ENCODE data around the gene C4orf50.

C4orf50 gene

DNA sequence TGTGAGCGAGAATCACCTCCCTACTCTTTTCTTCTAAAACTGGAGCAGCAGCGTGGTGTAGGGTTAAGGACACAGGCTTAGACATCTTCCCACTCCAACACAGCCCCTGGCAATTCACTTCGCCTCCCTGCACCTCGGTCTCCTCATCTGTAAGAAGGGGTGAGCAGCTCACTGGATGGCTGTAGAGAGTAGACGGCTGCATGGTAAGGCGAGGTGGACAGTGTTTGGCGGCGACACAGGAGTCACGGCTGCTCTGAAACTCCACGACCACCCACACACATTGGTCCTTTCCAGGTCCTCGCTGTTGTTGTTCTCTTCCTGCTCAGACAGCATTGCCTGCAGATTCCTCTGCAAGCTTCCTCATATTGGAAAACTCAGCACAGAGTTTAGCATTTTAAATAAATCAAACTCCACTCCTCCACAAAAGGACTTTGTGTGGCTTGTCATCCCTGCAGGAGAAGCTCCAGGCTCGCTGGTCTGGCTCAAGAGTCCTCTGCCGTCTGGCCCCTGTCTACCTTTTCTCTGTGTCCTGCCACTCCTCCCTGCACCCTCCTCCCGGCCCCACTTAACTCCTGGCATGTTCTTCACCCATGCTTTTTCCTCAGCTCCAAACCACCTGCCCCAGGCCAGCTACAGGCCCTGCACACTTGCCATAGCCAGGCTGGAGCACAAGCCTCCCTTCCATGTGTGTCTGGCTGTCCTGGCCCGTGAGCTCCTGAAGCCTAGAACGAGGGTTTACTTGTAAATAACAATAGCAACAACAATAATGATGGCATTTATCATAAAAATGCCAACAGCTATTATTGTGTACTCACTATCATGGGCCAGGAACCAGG, 84.0 kb downstream of the C4orf50 start:
- DNase-seq: no peak

- DNase-seq: no peak
Observed at GRCh38 chr4:5933116-5933515, 85.1 kb downstream of the C4orf50 start.

GRCh38 chr4:5932035-5932568, 86.1 kb downstream of the C4orf50 start:
- DNase-seq: no peak

DNA sequence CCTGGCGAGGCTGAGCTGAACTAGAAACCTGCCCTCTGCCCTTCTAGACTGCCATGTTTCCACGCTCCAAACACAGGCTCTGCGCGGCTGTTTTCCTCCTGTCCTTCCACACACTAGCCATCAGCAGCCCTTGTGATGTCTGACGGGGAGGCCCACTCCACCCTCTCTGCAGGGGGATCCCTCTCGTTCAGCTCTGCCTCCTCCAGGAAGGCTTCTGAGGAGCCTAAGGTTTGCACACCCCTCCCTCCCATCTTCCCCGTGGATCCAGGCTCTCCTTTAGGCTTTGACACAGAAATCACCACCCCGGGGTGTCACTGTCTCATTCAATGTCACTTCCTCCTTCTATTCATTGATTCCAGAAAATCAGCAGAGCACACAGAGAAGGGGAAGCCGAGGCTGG, 86.7 kb downstream of the C4orf50 start:
- no peak for DNase-seq

DNA sequence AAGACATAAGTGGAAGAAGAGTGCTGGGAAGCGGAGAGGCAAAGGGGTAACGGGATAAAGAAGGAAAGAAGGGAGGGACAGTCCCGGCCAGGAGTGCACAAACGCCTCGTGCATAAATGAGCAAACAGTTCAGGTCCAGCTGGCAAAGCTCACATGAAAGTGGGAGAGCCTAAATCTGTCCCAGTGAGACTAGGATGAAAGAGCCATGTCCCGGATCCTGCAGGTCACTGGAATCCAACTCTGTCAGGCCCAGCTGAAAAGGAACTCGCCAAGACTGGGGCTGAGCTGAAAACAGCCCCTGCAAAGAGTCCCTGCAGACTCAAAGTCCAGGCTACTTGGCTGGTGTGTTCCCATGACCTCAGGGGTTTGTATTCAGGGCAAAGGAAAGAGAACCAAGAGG, 87.4 kb downstream of the C4orf50 start:
- no peak for DNase-seq

DNA sequence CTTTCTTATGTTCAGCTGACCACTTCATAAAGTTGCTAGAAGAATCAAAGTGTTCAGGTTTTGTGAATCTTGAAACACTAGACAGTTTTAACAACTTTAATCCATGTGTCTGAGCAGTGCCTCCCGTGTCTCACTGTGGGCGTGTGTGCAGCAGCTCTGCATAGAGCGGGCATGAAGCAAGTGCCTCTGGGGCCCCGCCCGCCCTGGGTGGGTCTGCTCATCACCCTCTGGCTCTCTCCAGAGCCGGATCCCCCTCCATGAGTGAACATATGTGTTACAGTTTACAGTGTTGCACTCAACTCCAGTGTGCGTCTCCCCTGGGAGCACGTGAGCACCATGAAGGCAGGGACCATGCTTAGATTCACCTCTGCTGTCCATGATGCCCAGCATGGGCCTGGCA, 87.8 kb downstream of the C4orf50 start:
- no peak for DNase-seq

GRCh38 chr4:5928844-5929420, 89.3 kb downstream of the C4orf50 start:
- DNase-seq: no peak

GRCh38 chr4:5928274-5928673, 90.0 kb downstream of the C4orf50 start:
- no peak for DNase-seq

DNA sequence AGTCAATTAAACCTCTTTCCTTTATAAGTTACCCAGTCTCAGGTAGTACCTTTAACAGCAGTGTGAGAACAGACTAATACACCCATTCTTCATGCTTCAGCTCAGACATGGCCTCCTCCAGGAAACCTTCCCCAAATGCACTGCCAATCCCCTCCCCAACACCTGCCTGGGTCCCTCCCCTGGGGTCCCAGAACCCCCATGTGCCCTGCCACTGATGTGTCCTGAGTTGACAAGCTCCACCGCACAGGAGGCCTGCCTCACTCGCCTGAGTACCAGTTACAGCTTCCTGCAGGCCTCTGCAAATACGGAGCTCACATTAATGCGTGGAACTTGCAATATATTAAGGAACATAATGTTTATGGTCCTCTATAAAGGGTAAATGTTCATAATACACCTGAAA, 90.5 kb downstream of the C4orf50 start:
- no peak for DNase-seq

GRCh38 chr4:5927116-5927515, 91.1 kb downstream of the C4orf50 start:
- no peak for DNase-seq

DNA sequence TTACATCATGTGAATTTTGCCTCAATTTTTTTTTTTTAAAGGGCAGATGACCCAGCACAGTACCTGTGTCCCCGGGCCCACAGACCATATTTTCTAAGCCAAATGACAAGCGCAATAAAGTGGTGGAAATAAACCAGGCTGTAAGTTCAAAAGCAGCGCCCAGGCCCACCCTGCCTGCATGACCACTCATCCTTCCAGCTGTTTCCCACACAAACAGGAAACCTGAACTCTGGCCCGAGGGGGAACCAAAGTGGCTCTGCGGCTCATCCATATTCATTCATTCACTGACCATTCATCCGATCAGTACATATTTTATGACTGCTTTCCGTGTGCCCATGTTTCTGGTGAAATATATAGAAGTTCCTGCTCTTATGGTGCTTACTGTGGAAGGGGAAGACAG, 91.6 kb downstream of the C4orf50 start:
- DNase-seq: no peak

DNA sequence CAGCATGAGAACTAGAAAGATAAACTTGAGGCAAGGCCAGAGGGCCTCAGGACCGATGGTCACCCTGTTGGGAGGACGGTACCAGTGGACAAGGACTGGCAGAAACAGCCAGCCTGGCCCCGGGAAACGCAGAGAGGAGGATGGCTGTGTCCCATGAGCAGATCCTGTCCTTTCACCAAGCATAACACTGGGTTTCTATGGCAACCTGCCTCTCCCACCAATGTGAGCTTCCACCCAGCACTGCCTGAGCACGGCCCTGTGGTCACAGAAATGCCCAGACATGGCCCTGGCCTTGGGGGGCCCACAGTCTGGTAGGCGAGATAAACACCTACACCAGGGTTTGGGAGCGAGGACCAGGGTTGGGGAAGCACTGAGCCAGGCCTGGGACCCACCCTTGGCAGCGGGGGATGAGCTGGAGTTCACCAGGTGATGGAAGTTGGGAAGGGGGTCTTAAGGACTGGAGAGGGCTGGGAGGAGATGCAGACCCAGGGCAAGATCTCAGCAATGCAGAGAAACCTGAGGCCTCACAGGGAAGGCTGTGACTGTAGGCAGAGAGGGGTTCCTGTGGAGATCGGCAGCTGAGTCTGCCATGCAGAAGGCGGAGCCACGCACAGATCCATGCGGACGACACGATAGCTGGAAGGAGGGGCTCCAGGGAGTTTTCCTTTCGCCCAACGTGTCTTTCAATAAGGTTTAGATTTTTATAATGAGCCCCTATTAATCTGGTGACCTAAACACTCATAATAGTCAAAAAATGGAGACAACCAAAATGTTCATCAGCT, 92.6 kb downstream of the C4orf50 start:
- DNase-seq: no peak

GRCh38 chr4:5924461-5925125, 93.6 kb downstream of the C4orf50 start:
- no peak for DNase-seq

DNA sequence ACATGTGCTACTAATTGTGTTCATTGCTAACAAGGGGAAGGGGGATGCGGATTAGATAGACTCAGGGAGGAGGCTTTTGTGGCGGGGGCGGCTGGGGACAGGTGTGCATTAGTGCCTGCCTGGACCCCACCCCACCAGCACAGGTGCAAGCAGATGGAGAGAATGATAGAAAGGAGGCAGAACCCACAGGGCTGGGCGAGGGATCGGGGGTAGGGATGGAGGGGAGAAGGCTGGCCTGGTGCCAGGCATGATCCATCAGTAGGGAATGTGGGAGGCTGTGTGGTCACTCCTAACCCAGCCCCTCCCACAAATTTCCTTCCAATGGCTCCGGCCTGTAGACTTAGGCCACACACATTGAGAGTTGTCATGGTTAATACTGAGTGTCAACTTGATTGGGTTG, 94.9 kb downstream of the C4orf50 start:
- no peak for DNase-seq

DNA sequence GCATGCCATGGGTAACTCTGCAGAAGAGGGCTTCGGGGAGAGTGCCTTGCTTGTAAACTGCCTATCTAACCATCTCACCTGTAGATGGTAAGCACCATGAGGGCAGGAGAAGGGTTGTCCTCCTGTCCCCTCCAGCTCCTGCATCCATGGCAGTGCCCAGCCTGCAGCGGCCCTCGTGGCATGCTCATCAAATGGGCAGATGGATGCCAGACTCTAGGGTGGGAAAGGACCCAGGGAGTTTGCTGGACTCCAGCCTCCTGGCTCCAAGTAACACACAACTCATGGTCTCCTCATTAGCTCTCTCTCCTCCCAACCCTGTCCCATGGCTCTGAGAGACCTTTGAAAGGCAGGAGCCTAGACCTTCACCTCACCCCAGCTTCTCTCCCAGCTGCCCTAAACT, 95.7 kb downstream of the C4orf50 start:
- no peak for DNase-seq

DNA sequence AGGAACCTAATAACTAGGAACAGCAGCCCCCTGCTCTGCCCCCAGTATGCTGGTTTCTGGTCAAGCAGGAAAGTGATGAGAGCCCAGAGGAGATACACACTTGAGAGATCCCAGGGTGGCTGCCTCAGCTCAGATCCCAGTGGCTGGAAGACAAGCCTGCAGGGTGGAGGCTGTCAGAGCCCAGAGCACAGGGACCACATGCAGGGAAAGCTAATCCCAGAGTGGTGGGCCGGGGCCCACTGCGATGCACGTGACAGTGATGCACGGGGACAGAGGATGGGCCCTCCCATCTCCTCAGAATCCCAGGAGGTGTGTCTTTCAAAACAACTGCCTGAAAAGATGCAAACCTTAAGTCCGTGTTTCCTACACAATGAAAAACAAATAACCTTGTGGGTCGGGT, 96.2 kb downstream of the C4orf50 start:
- DNase-seq: no peak

GRCh38 chr4:5921101-5921980, 96.9 kb downstream of the C4orf50 start:
- no peak for DNase-seq

- no peak for DNase-seq
Observed at GRCh38 chr4:5919571-5919970, 98.7 kb downstream of the C4orf50 start.

DNA sequence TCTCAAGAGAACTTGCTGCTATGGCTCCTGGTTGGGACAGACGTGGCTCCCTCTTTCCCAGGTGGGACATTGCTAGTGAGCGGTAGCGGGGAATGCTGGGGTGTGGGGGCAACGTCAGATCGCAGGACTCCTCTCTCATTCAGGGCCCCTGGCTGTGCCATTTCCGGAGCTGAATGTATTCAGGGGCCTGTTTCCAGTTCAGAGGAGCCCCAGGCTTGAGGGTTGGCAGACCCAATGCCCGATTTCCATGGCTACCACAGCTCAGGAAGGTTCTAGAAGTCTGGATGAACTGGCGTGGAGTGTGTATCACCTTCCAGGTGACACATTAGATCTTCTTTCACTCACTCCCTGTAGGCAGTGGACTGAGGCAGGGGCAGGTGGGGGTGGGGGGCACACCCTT, 99.2 kb downstream of the C4orf50 start:
- no peak for DNase-seq

GRCh38 chr4:5918331-5918985, 99.8 kb downstream of the C4orf50 start:
- DNase-seq: no peak

DNA sequence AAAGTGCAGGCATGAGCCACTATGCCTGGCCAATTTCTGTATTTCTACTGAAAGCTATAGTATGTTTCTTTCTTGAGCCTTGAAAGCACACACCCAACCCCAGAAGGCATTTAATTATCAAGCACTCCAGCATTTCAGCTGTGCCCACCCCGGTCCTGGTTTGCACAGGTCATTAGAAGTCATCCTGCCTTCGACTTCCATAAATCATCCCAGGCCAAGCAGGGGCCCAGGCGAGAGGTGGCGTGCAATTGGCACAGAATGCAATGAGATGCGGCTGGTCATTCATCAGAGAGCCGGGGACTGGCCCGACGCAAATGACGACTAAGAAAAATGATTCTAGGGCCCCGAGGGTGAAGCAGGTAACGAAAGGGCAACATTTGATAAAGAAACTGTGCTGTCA, 100.6 kb downstream of the C4orf50 start:
- DNase-seq: no peak

DNA sequence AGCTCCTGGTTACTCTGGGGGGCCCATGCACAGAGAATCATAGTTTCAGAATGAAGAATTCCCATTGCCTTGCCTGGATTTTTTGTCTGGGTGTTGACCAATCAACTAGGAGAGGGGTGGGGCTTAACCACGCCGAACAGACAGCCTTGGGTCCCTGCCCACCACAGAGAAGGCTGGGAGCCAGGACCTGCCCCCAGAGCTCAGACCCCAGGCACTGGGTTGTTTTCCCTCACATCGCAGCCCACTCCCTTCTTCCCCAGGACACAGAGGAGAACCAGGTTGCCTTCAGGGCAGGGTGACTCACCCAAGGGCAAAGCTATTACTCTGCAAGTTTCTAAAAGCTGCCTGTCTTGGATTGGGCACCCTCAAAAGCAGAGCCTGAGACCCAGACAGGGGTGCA, 102.0 kb downstream of the C4orf50 start:
- no peak for DNase-seq
